Right cardiac atrium (tissue), 5 donors: Measurements from ENCODE around the gene TNMD. TPM values are rescaled to one million over a fixed set of nuclear protein-coding genes. Genes with fewer than 3 reads are reported as not detected.

Source experiments
- ATAC-seq, 2 donors: fragments of 200-7000 bp; cut with Tn5 transposase; one replicate each; pipeline versions ENCODE4 v1.8.0 to v1.9.1; 2020; ENCODE audit warnings: moderate library complexity in 2 of 2, mild to moderate bottlenecking in 1 of 2
- DNase-seq, 3 donors: peaks; one replicate each; pipeline ENCODE4 v3.0.0-alpha.2; 2020
- H3K27ac ChIP-seq: one replicate; pipeline ENCODE4 v1.5.1; 2013; ENCODE audit warnings: mild to moderate bottlenecking, low read length, control low read depth, moderate library complexity
- H3K27me3 ChIP-seq: one replicate; pipeline ENCODE4 v1.6.1; 2013; ENCODE audit not compliant: control insufficient read depth, insufficient read depth
- H3K4me1 ChIP-seq: one replicate; pipeline ENCODE4 v1.6.1; 2013; ENCODE audit warnings: low read length; ENCODE audit not compliant: control insufficient read depth, insufficient read depth
- H3K4me3 ChIP-seq: one replicate; pipeline ENCODE4 v1.5.1; 2013; ENCODE audit warnings: low read length, control low read depth
- H3K9me3 ChIP-seq: one replicate; pipeline ENCODE4 v1.6.1; 2013; ENCODE audit warnings: low read length; ENCODE audit not compliant: control insufficient read depth
- WGBS: extraction: QIAGEN DNeasy Blood & Tissue Kit; methylation state at CpG from one replicate; pipeline ENCODE4 v1.1.7; 2013; 5-methylcytosine and 5-hydroxymethylcytosine counted together
- intact Hi-C, 4 donors: fragments of 100-400 bp; cut with DNase I; formaldehyde crosslinking; loops; one replicate each; pipeline versions ENCODE4 v1.11.0 to v1.14.0; 2022 to 2023
- polyA plus RNA-seq: library from polyadenylated mRNA; stranded (reverse); fragments of 200-250 nt; gene quantifications from one replicate; pipeline ENCODE4 v1.2.3, GENCODE V29; 2013
- total RNA-seq, 4 donors: library from RNA; stranded (reverse); fragmentation: NEBNext Ultra II Directional; extraction: Animal tissue kit (Norgen Biotek cat#: 25700); gene quantifications; one replicate each; pipeline ENCODE4 v1.2.1, GENCODE V29; 2021
- donor health status: healthy with polysubstance abuse.
- donor health status: DM: no; HTN: yes; CAD: no.
- donor health status: DM: no; HTN: no; CAD: no.
- donor health status: DM: no; HTN: yes; CAD: no; lungs with severe emphysema.
- donor health status: DM: yes; HTN: yes; CAD: no.

The TNMD gene
- total and polyA plus RNA-seq, 5 donors: 0.61 TPM; not detected in 4

- intact Hi-C loops: no loop called here
- Histone ChIP-seq H3K4me1 (no peaks in the 10 kb centered on the region), H3K27me3 (no peaks in the 10 kb centered on the region), H3K4me3 (no peak overlapping the region), H3K9me3 (no peaks in the 10 kb centered on the region), H3K27ac (no peak overlapping the region)
- DNase-seq (no peak), ATAC-seq (no peak)
- WGBS: 71% methylated on average over 1 of the region's 1 CpG
Measured at GRCh38 chrX:100606753-100607152, 22.0 kb downstream of the TNMD start.

GRCh38 chrX:100609591-100609990 is 24.9 kb downstream of the TNMD start:
- Histone ChIP-seq H3K9me3 (no peaks in the 10 kb centered on the region), H3K4me1 (no peaks in the 10 kb centered on the region), H3K27ac (no peak overlapping the region), H3K27me3 (no peaks in the 10 kb centered on the region), H3K4me3 (no peak overlapping the region)
- DNase-seq (no peak), ATAC-seq (no peak)
- intact Hi-C loops: no loop called here
- WGBS: 3% methylated on average over 1 of the region's 1 CpG

- no peaks in the 10 kb centered on the region for H3K27me3 ChIP-seq
- ATAC-seq (no peak), DNase-seq (no peak)
- H3K4me1 ChIP-seq: no peaks in the 10 kb centered on the region
- 61% methylated on average over 5 of the region's 5 CpGs for WGBS
- no peaks in the 10 kb centered on the region for H3K9me3 ChIP-seq
- H3K27ac ChIP-seq: no peak overlapping the region
- intact Hi-C loops: no loop called here
- H3K4me3 ChIP-seq: no peak overlapping the region
Measured at GRCh38 chrX:100611951-100612350, 27.2 kb downstream of the TNMD start.

GRCh38 chrX:100615005-100615404 is 30.3 kb downstream of the TNMD start:
- 21% methylated on average over 3 of the region's 3 CpGs for WGBS
- ATAC-seq (no peak), DNase-seq (no peak)
- Histone ChIP-seq H3K27ac (no peak overlapping the region), H3K27me3 (no peaks in the 10 kb centered on the region), H3K4me1 (no peaks in the 10 kb centered on the region), H3K4me3 (no peak overlapping the region), H3K9me3 (no peaks in the 10 kb centered on the region)
- intact Hi-C loops: no loop called here

- no peak overlapping the region for H3K4me3 ChIP-seq
- 69% methylated on average over 4 of the region's 4 CpGs for WGBS
- intact Hi-C loops: no loop called here
- H3K27ac ChIP-seq: no peak overlapping the region
- ATAC-seq (peak in 1 of 2 donors; percentile 56), DNase-seq (peak in 2 of 3 donors; percentile 27 to 45)
- no peaks in the 10 kb centered on the region for H3K27me3 ChIP-seq
- H3K4me1 ChIP-seq: no peaks in the 10 kb centered on the region
- no peaks in the 10 kb centered on the region for H3K9me3 ChIP-seq
Measured at GRCh38 chrX:100623001-100623400, 38.3 kb downstream of the TNMD start.

- Histone ChIP-seq H3K27ac (no peak overlapping the region), H3K4me1 (no peaks in the 10 kb centered on the region), H3K27me3 (no peaks in the 10 kb centered on the region), H3K4me3 (no peak overlapping the region), H3K9me3 (no peaks in the 10 kb centered on the region)
- WGBS: 75% methylated on average over 5 of the region's 5 CpGs
- DNase-seq: no peak
- intact Hi-C loops: no loop called here
- ATAC-seq: no peak
Measured at GRCh38 chrX:100625985-100626491, 41.3 kb downstream of the TNMD start.

GRCh38 chrX:100635040-100635439 is 50.3 kb downstream of the TNMD start:
- H3K4me3 ChIP-seq: no peak overlapping the region
- H3K27ac ChIP-seq: no peak overlapping the region
- H3K9me3 ChIP-seq: no peaks in the 10 kb centered on the region
- H3K27me3 ChIP-seq: no peaks in the 10 kb centered on the region
- ATAC-seq (no peak), DNase-seq (no peak)
- intact Hi-C loops: no loop called here
- WGBS: 66% methylated on average over 5 of the region's 5 CpGs
- no peaks in the 10 kb centered on the region for H3K4me1 ChIP-seq

- ATAC-seq: peak; percentile 26 to 51
- intact Hi-C loops: no loop called here
- DNase-seq: no peak
- Histone ChIP-seq H3K27ac (peak overlapping the region; percentile 30), H3K4me1 (no peaks in the 10 kb centered on the region), H3K4me3 (peak overlapping the region; percentile 91), H3K27me3 (no peaks in the 10 kb centered on the region), H3K9me3 (no peaks in the 10 kb centered on the region)
- WGBS: 19% methylated on average over 8 of the region's 8 CpGs
Measured at GRCh38 chrX:100635989-100636320, 51.2 kb downstream of the TNMD start.

- WGBS: 2% methylated on average over 51 of the region's 51 CpGs
- peak within 1 kb of the TSS; percentile 91 for H3K4me3 ChIP-seq
- H3K27ac ChIP-seq: peak within 1 kb of the TSS; percentile 30
- H3K9me3 ChIP-seq: no peaks in the 10 kb centered on the region
- H3K27me3 ChIP-seq: no peaks in the 10 kb centered on the region
- intact Hi-C loops: no loop called here
- ATAC-seq (peak; percentile 99), DNase-seq (peak; percentile 80 to 90 (median 90))
- H3K4me1 ChIP-seq: no peaks in the 10 kb centered on the region
Measured at GRCh38 chrX:100636321-100636991, 51.7 kb downstream of the TNMD start, which contains the start of gene TSPAN6. Gene TSPAN6, minus strand, starts transcription at chrX:100636806. Its CDS starts 112 bp downstream, at chrX:100636694.

GRCh38 chrX:100642290-100642689 is 57.6 kb downstream of the TNMD start:
- intact Hi-C loops: no loop called here
- Histone ChIP-seq H3K27me3 (no peaks in the 10 kb centered on the region), H3K4me3 (no peak overlapping the region), H3K9me3 (no peaks in the 10 kb centered on the region), H3K27ac (no peak overlapping the region), H3K4me1 (peaks cover 1% of the 10 kb centered on the region)
- ATAC-seq (no peak), DNase-seq (no peak)
- 65% methylated on average over 3 of the region's 3 CpGs for WGBS

GRCh38 chrX:100643212-100643611 is 58.5 kb downstream of the TNMD start:
- H3K27me3 ChIP-seq: no peaks in the 10 kb centered on the region
- no peak overlapping the region for H3K27ac ChIP-seq
- intact Hi-C loops: no loop called here
- H3K9me3 ChIP-seq: no peaks in the 10 kb centered on the region
- H3K4me3 ChIP-seq: no peak overlapping the region
- WGBS: 93% methylated on average over 11 of the region's 11 CpGs
- H3K4me1 ChIP-seq: peaks cover 1% of the 10 kb centered on the region
- ATAC-seq (no peak), DNase-seq (no peak)
